ENCODE results near the gene POU2AF1.

POU2AF1 gene

GRCh38 chr11:111352935-111353710 lies 26.0 kb downstream of the POU2AF1 start:
- Histone ChIP-seq H4K20me1 (ENCODE audit: low read depth, low read length) (no peaks in the 10 kb centered on the region), H2AFZ (ENCODE audit: low read depth, low read length, severe bottlenecking) (no peak overlapping the region), H3K9ac (ENCODE audit: low read length) (no peak overlapping the region), H3F3A (ENCODE audit: insufficient read depth) (peaks cover 44% of the 10 kb centered on the region), H3K9me3 (ENCODE audit: insufficient read depth, low read length) (no peaks in the 10 kb centered on the region), H3K27me3 (ENCODE audit: low read length) (no peaks in the 10 kb centered on the region), H3K27ac (ENCODE audit: low read depth, low read length) (no peak overlapping the region), H3K4me2 (ENCODE audit: low read depth, low read length, poor library complexity, severe bottlenecking) (no peak overlapping the region), H3K36me3 (ENCODE audit: low read length) (peaks cover 29% of the 10 kb centered on the region), H3K79me2 (ENCODE audit: insufficient read depth, low read length) (no peaks in the 10 kb centered on the region), H3K4me3 (ENCODE audit: insufficient read depth, low read length, poor library complexity, severe bottlenecking) (no peak overlapping the region), H3K9me2 (replicated peaks; ENCODE audit: insufficient read depth, low read length) (no peaks in the 10 kb centered on the region)
- TF ChIP-seq CTCF (IDR thresholded peaks at IDR 0.05; ENCODE audit: insufficient read depth, low read length, poor library complexity, severe bottlenecking) (no peak), EZH2phosphoT487 (conservative IDR thresholded peaks at IDR 0.05; ENCODE audit: low read length) (no peak)

GRCh38 chr11:111352231-111352746 lies 26.8 kb downstream of the POU2AF1 start:
- TF ChIP-seq CTCF (IDR thresholded peaks at IDR 0.05; ENCODE audit: insufficient read depth, low read length, poor library complexity, severe bottlenecking): no peak
- TF ChIP-seq EZH2phosphoT487 (conservative IDR thresholded peaks at IDR 0.05; ENCODE audit: low read length): no peak
- Histone ChIP-seq H4K20me1 (ENCODE audit: low read depth, low read length) (no peaks in the 10 kb centered on the region), H3F3A (ENCODE audit: insufficient read depth) (peaks cover 46% of the 10 kb centered on the region), H3K27ac (ENCODE audit: low read depth, low read length) (no peak overlapping the region), H3K36me3 (ENCODE audit: low read length) (peaks cover 29% of the 10 kb centered on the region), H3K4me3 (ENCODE audit: insufficient read depth, low read length, poor library complexity, severe bottlenecking) (no peak overlapping the region), H3K4me2 (ENCODE audit: low read depth, low read length, poor library complexity, severe bottlenecking) (no peak overlapping the region), H3K79me2 (ENCODE audit: insufficient read depth, low read length) (no peaks in the 10 kb centered on the region), H3K9me2 (replicated peaks; ENCODE audit: insufficient read depth, low read length) (no peaks in the 10 kb centered on the region), H3K9me3 (ENCODE audit: insufficient read depth, low read length) (no peaks in the 10 kb centered on the region), H3K9ac (ENCODE audit: low read length) (no peak overlapping the region), H2AFZ (ENCODE audit: low read depth, low read length, severe bottlenecking) (no peak overlapping the region), H3K27me3 (ENCODE audit: low read length) (no peaks in the 10 kb centered on the region)

GRCh38 chr11:111351374-111352055 lies 27.6 kb downstream of the POU2AF1 start:
- no peaks in the 10 kb centered on the region for H4K20me1 ChIP-seq (ENCODE audit: low read depth, low read length)
- H3K36me3 ChIP-seq (ENCODE audit: low read length): peaks cover 23% of the 10 kb centered on the region; the same call in 1 of the 2 replicates
- H3K27ac ChIP-seq (ENCODE audit: low read depth, low read length): no peak overlapping the region

More at GRCh38 chr11:111351374-111352055, 27.6 kb downstream of the POU2AF1 start:
- H3F3A ChIP-seq (ENCODE audit: insufficient read depth): peaks cover 50% of the 10 kb centered on the region
- no peak overlapping the region for H3K9ac ChIP-seq (ENCODE audit: low read length)
- H3K27me3 ChIP-seq (ENCODE audit: low read length): no peaks in the 10 kb centered on the region
- H2AFZ ChIP-seq (ENCODE audit: low read depth, low read length, severe bottlenecking): no peak overlapping the region
- no peaks in the 10 kb centered on the region for H3K79me2 ChIP-seq (ENCODE audit: insufficient read depth, low read length)
- TF ChIP-seq CTCF (IDR thresholded peaks at IDR 0.05; ENCODE audit: insufficient read depth, low read length, poor library complexity, severe bottlenecking) (no peak), EZH2phosphoT487 (conservative IDR thresholded peaks at IDR 0.05; ENCODE audit: low read length) (no peak)
- no peaks in the 10 kb centered on the region for H3K9me2 ChIP-seq (replicated peaks; ENCODE audit: insufficient read depth, low read length)
- H3K9me3 ChIP-seq (ENCODE audit: insufficient read depth, low read length): no peaks in the 10 kb centered on the region
- H3K4me2 ChIP-seq (ENCODE audit: low read depth, low read length, poor library complexity, severe bottlenecking): no peak overlapping the region
- H3K4me3 ChIP-seq (ENCODE audit: insufficient read depth, low read length, poor library complexity, severe bottlenecking): no peak overlapping the region
